ENCODE data around the gene TAOK2.
A peak's percentile ranks its signal among the peaks of the same experiment; 100 is the strongest.

The TAOK2 gene

GRCh38 chr16:29991571-29991904, 17.9 kb downstream of the TAOK2 start:
- no peak overlapping the region for H3K27ac ChIP-seq (ENCODE audit: low read depth, low read length)
- H3K4me2 ChIP-seq (ENCODE audit: low read length): no peak overlapping the region
- H3F3A ChIP-seq (ENCODE audit: control insufficient read depth, insufficient read depth): peaks cover 14% of the 10 kb centered on the region
- H3K36me3 ChIP-seq (ENCODE audit: control insufficient read depth, low read length): peaks cover 89% of the 10 kb centered on the region
- peaks cover 21% of the 10 kb centered on the region for H3K79me2 ChIP-seq (ENCODE audit: control insufficient read depth, low read length)
- no peaks in the 10 kb centered on the region for H4K20me1 ChIP-seq (ENCODE audit: control insufficient read depth, insufficient read depth, low read depth, low read length)
- H3K4me3 ChIP-seq (ENCODE audit: low read length): no peak overlapping the region
- peaks cover 25% of the 10 kb centered on the region for H3K4me1 ChIP-seq (ENCODE audit: control insufficient read depth, low read length)
- H3K9me3 ChIP-seq (ENCODE audit: control insufficient read depth, insufficient read depth, low read length): no peaks in the 10 kb centered on the region
- H3K27me3 ChIP-seq (ENCODE audit: control insufficient read depth, low read length): no peaks in the 10 kb centered on the region
- H3K9me2 ChIP-seq (replicated peaks; ENCODE audit: control insufficient read depth, low read length): no peaks in the 10 kb centered on the region
- TF ChIP-seq CTCF (IDR thresholded peaks at IDR 0.05; ENCODE audit: low read depth, low read length, poor library complexity, severe bottlenecking): no peak
- no peak for TF ChIP-seq EZH2phosphoT487 (IDR thresholded peaks at IDR 0.05; ENCODE audit: borderline replicate concordance, low read length)

GRCh38 chr16:29992344-29992967, 18.8 kb downstream of the TAOK2 start:
- Histone ChIP-seq H3K9me3 (ENCODE audit: control insufficient read depth, insufficient read depth, low read length) (no peaks in the 10 kb centered on the region), H3K4me3 (ENCODE audit: low read length) (no peak overlapping the region), H3F3A (ENCODE audit: control insufficient read depth, insufficient read depth) (peaks cover 14% of the 10 kb centered on the region), H4K20me1 (ENCODE audit: control insufficient read depth, insufficient read depth, low read depth, low read length) (no peaks in the 10 kb centered on the region), H3K79me2 (ENCODE audit: control insufficient read depth, low read length) (peaks cover 30% of the 10 kb centered on the region), H3K9me2 (replicated peaks; ENCODE audit: control insufficient read depth, low read length) (no peaks in the 10 kb centered on the region), H3K36me3 (ENCODE audit: control insufficient read depth, low read length) (peaks cover 88% of the 10 kb centered on the region), H3K27ac (ENCODE audit: low read depth, low read length) (no peak overlapping the region), H3K4me2 (ENCODE audit: low read length) (no peak overlapping the region), H3K4me1 (ENCODE audit: control insufficient read depth, low read length) (peaks cover 33% of the 10 kb centered on the region), H3K27me3 (ENCODE audit: control insufficient read depth, low read length) (no peaks in the 10 kb centered on the region)
- no peak for TF ChIP-seq EZH2phosphoT487 (IDR thresholded peaks at IDR 0.05; ENCODE audit: borderline replicate concordance, low read length)
- no peak for TF ChIP-seq CTCF (IDR thresholded peaks at IDR 0.05; ENCODE audit: low read depth, low read length, poor library complexity, severe bottlenecking)

- peaks cover 14% of the 10 kb centered on the region for H3F3A ChIP-seq (ENCODE audit: control insufficient read depth, insufficient read depth)
- 0 out of 2 replicates have a peak overlapping the region, but pooled peaks have one; percentile 89 for H3K4me3 ChIP-seq (ENCODE audit: low read length)
These were observed 19.7 kb downstream of the TAOK2 start for GRCh38 chr16:29993191-29993902.

More at GRCh38 chr16:29993191-29993902, 19.7 kb downstream of the TAOK2 start:
- Histone ChIP-seq H3K9me2 (replicated peaks; ENCODE audit: control insufficient read depth, low read length) (no peaks in the 10 kb centered on the region), H3K27me3 (ENCODE audit: control insufficient read depth, low read length) (no peaks in the 10 kb centered on the region), H3K27ac (ENCODE audit: low read depth, low read length) (no peak overlapping the region), H3K4me2 (ENCODE audit: low read length) (peak overlapping the region; percentile 100), H3K36me3 (ENCODE audit: control insufficient read depth, low read length) (peaks cover 89% of the 10 kb centered on the region), H3K79me2 (ENCODE audit: control insufficient read depth, low read length) (peaks cover 36% of the 10 kb centered on the region), H3K4me1 (ENCODE audit: control insufficient read depth, low read length) (peaks cover 36% of the 10 kb centered on the region), H3K9me3 (ENCODE audit: control insufficient read depth, insufficient read depth, low read length) (no peaks in the 10 kb centered on the region), H4K20me1 (ENCODE audit: control insufficient read depth, insufficient read depth, low read depth, low read length) (no peaks in the 10 kb centered on the region)
- TF ChIP-seq CTCF (IDR thresholded peaks at IDR 0.05; ENCODE audit: low read depth, low read length, poor library complexity, severe bottlenecking): no peak
- no peak for TF ChIP-seq EZH2phosphoT487 (IDR thresholded peaks at IDR 0.05; ENCODE audit: borderline replicate concordance, low read length)

Measured in DOHH2 (cell line).